HCT116 (cell line): ENCODE measurements around the gene STX12. TPM values are rescaled to one million over a fixed set of nuclear protein-coding genes. Genes with fewer than 3 reads are reported as not detected.
A peak's percentile ranks its signal among the peaks of the same experiment; 100 is the strongest.

Experiments
- ATAC-seq: fragments of 200-7000 bp; cut with Tn5 transposase; 2 replicates; pipeline ENCODE4 v1.9.1; 2020; ENCODE audit warnings: mild to moderate bottlenecking, moderate library complexity
- BruUV-seq: library from RNA; stranded (reverse); fragments of 400-500 nt; replicated peaks from 2 replicates; lab custom pipeline; 2021; lab: Mats Ljungman, UMichigan
- CTCF ChIA-PET: fragments of 300-600 bp; sonication (Branson Sonifier 250); formaldehyde crosslinking; loops from one replicate; lab custom pipeline; 2021; ENCODE audit warnings: antibody characterized with exemption; lab: Charles Lee
- POLR2A ChIA-PET: fragments of 300-600, 350-600 bp; sonication (Branson Sonifier 250); formaldehyde crosslinking; loops from one replicate; lab custom pipeline; 2021; ENCODE audit warnings: antibody characterized with exemption; lab: Charles Lee
- RAD21 ChIA-PET, 2 experiments: fragments of 300-600 bp; sonication (Branson Sonifier 250); formaldehyde crosslinking; loops; one replicate each; lab custom pipeline; 2023; ENCODE audit warnings: low total read pairs in 2 of 2; ENCODE audit not compliant: uncharacterized antibody in 2 of 2, unreplicated experiment in 2 of 2, low non-redundant PET in 1 of 2; lab: Charles Lee
- DNase-seq: peaks from one replicate; pipeline ENCODE4 v3.0.0-alpha.2; 2010; ENCODE audit warnings: low read depth, low spot score
- H2AFZ ChIP-seq: fragments of 200-600 bp; shearing (Covaris generic), sonication (generic); 2 replicates; pipeline ENCODE4 v1.6.1; 2017; ENCODE audit warnings: low read depth, mixed run types, mixed read lengths, antibody characterized with exemption, low read length; ENCODE audit not compliant: poor library complexity, severe bottlenecking
- H3K27ac ChIP-seq: 2 replicates; pipeline ENCODE4 v1.5.1; 2012; ENCODE audit warnings: low read depth, low read length
- H3K27me3 ChIP-seq: fragments of 200-600 bp; sonication (generic); 2 replicates; pipeline ENCODE4 v1.6.1; 2016; ENCODE audit warnings: mixed run types, low read length, mixed read lengths; ENCODE audit not compliant: insufficient read depth
- H3K36me3 ChIP-seq, 2 experiments: fragments of 200-500 bp in 1 of 2; fragments of 200-600 bp in 1 of 2; sonication (Bioruptor generic) in 1 of 2; sonication (generic) in 1 of 2; 2 replicates each; pipeline versions ENCODE4 v1.5.1 to v1.6.1; 2014 to 2016; ENCODE audit warnings: low read length in 2 of 2, inconsistent platforms in 1 of 2, mixed read lengths in 1 of 2, mixed run types in 1 of 2; ENCODE audit not compliant: insufficient read depth in 2 of 2, control insufficient read depth in 1 of 2
- H3K4me1 ChIP-seq, 2 experiments: fragments of 200-600 bp in 1 of 2; sonication (generic) in 1 of 2; 2 replicates each; pipeline versions ENCODE4 v1.5.1 to v1.6.1; 2012 to 2017; ENCODE audit warnings: low read length in 2 of 2, inconsistent platforms in 1 of 2, mild to moderate bottlenecking in 1 of 2, mixed read lengths in 1 of 2, mixed run types in 1 of 2, moderate library complexity in 1 of 2; ENCODE audit not compliant: insufficient read depth in 2 of 2, control insufficient read depth in 1 of 2
- H3K4me2 ChIP-seq: fragments of 200-600 bp; sonication (generic); 2 replicates; pipeline ENCODE4 v1.6.1; 2017; ENCODE audit warnings: mixed run types, low read length, mixed read lengths
- H3K4me3 ChIP-seq, 2 experiments: fragments of 200-600 bp in 1 of 2; sonication (generic) in 1 of 2; replicated peaks in 1 of 2; 2 replicates each; pipeline ENCODE4 v1.5.1; 2011 to 2016; ENCODE audit warnings: low read length in 2 of 2, control low read depth in 1 of 2, low read depth in 1 of 2, mild to moderate bottlenecking in 1 of 2, mixed read lengths in 1 of 2, mixed run types in 1 of 2
- H3K79me2 ChIP-seq: fragments of 200-600 bp; sonication (generic); 2 replicates; pipeline ENCODE4 v1.6.1; 2017; ENCODE audit warnings: mild to moderate bottlenecking, mixed run types, low read length, moderate library complexity, mixed read lengths; ENCODE audit not compliant: insufficient read depth
- H3K9ac ChIP-seq: fragments of 200-600 bp; sonication (generic); 2 replicates; pipeline ENCODE4 v1.6.1; 2016; ENCODE audit warnings: low read length, mixed read lengths
- H3K9me2 ChIP-seq: fragments of 200-600 bp; sonication (generic), shearing (Covaris generic); 2 replicates; pipeline ENCODE4 v1.6.1; 2017; ENCODE audit warnings: mixed run types, mild to moderate bottlenecking, moderate library complexity; ENCODE audit not compliant: insufficient read depth
- H3K9me3 ChIP-seq, 2 experiments: fragments of 200-500 bp in 1 of 2; fragments of 200-600 bp in 1 of 2; sonication (Bioruptor generic) in 1 of 2; sonication (generic) in 1 of 2; 2 replicates each; pipeline ENCODE4 v1.6.1; 2014 to 2017; ENCODE audit warnings: low read length in 2 of 2, mixed read lengths in 2 of 2, inconsistent platforms in 1 of 2, low read depth in 1 of 2, mild to moderate bottlenecking in 1 of 2, mixed run types in 1 of 2, moderate library complexity in 1 of 2; ENCODE audit not compliant: control insufficient read depth in 1 of 2, insufficient read depth in 1 of 2
- H4K20me1 ChIP-seq: fragments of 200-600 bp; sonication (generic), shearing (Covaris generic); 2 replicates; pipeline ENCODE4 v1.6.1; 2017; ENCODE audit warnings: mixed run types, mild to moderate bottlenecking, moderate library complexity; ENCODE audit not compliant: insufficient read depth
- CEBPB ChIP-seq: IDR thresholded peaks from 2 replicates; pipeline ENCODE4 v1.6.1; 2012; ENCODE audit warnings: low read depth
- EGR1 ChIP-seq: IDR thresholded peaks from 2 replicates; pipeline ENCODE4 v1.6.1; 2012; ENCODE audit warnings: low read depth
- ELF1 ChIP-seq: IDR thresholded peaks from 2 replicates; pipeline ENCODE4 v1.6.1; 2012; ENCODE audit warnings: low read depth, borderline replicate concordance
- POLR2A ChIP-seq: IDR thresholded peaks from 2 replicates; pipeline ENCODE4 v1.7.0; 2011; ENCODE audit warnings: borderline replicate concordance; ENCODE audit not compliant: insufficient read depth, insufficient read length; ENCODE audit errors: extremely low read depth
- RAD21 ChIP-seq: IDR thresholded peaks from 2 replicates; pipeline ENCODE4 v1.6.1; 2012; ENCODE audit warnings: low read depth, mild to moderate bottlenecking
- YY1 ChIP-seq: IDR thresholded peaks from 2 replicates; pipeline ENCODE4 v1.6.1; 2011; ENCODE audit warnings: low read length, low read depth, moderate library complexity, mild to moderate bottlenecking; ENCODE audit not compliant: insufficient replicate concordance; ENCODE audit errors: extremely low read depth
- ZNF274 ChIP-seq: fragments of 200-500 bp; sonication (Bioruptor generic); IDR thresholded peaks from 2 replicates; pipeline ENCODE4 v1.6.1; 2014; ENCODE audit warnings: mild to moderate bottlenecking, low read depth, low read length, inconsistent platforms
- intact Hi-C: fragments of 100-400 bp; cut with micrococcal nuclease; formaldehyde crosslinking; loops from 2 replicates; pipeline ENCODE4 v1.10.0; 2022
- total RNA-seq: library from RNA; stranded (reverse); gene quantifications from one replicate; pipeline ENCODE4 v1.2.1, GENCODE V29; 2021; ENCODE audit not compliant: unreplicated experiment
- TF ChIP-seq, protein P1 (sequence below), 3 experiments: fragments of 200-600 bp in 1 of 3; sonication (generic) in 1 of 3; IDR thresholded peaks in 2 of 3; conservative IDR thresholded peaks in 1 of 3; 2 replicates each; pipeline ENCODE4 v1.5.1; 2012 to 2017; ENCODE audit warnings: low read depth in 2 of 3, low read length in 2 of 3, antibody characterized with exemption in 1 of 3, borderline replicate concordance in 1 of 3, control low read depth in 1 of 3, mild to moderate bottlenecking in 1 of 3, mixed read lengths in 1 of 3, mixed run types in 1 of 3, moderate library complexity in 1 of 3; ENCODE audit not compliant: insufficient read depth in 1 of 3

The STX12 gene
- total RNA-seq, 1 experiment from 2014 or later, result 27.6 TPM

DNA sequence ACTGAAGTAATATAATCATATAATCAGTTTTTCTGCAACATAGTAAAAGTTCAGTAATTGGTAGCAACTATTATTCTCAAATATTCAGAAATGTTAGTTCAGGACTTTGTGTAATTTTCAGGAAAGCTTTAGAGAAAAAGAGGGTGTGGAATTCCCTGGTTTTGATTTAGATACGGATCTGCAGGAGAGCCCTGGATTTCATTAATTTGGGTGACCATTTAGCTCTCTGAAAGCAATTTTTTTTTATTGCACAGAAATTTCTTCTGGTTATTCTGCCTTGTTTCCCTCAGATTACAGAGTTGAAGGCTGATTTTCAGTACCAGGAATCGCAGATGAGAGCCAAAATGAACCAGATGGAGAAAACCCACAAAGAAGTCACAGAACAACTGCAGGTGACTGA lies 13.8 kb upstream of the STX12 start:
- no peaks in the 10 kb centered on the region for H3K9me2 ChIP-seq
- ATAC-seq, result no peak
- TF ChIP-seq ELF1, result no peak
- TF ChIP-seq ZNF274, result no peak
- TF ChIP-seq EGR1, result no peak
- no peak for TF ChIP-seq CEBPB
- TF ChIP-seq, protein P1, sequence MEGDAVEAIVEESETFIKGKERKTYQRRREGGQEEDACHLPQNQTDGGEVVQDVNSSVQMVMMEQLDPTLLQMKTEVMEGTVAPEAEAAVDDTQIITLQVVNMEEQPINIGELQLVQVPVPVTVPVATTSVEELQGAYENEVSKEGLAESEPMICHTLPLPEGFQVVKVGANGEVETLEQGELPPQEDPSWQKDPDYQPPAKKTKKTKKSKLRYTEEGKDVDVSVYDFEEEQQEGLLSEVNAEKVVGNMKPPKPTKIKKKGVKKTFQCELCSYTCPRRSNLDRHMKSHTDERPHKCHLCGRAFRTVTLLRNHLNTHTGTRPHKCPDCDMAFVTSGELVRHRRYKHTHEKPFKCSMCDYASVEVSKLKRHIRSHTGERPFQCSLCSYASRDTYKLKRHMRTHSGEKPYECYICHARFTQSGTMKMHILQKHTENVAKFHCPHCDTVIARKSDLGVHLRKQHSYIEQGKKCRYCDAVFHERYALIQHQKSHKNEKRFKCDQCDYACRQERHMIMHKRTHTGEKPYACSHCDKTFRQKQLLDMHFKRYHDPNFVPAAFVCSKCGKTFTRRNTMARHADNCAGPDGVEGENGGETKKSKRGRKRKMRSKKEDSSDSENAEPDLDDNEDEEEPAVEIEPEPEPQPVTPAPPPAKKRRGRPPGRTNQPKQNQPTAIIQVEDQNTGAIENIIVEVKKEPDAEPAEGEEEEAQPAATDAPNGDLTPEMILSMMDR (IDR thresholded peaks at IDR 0.05 in 2 of 3, conservative IDR thresholded peaks at IDR 0.05 in 1 of 3; ENCODE audit: borderline replicate concordance in 1 of 3, insufficient read depth in 1 of 3, low read depth in 2 of 3, low read length in 2 of 3), result no peak
- no peak for TF ChIP-seq YY1
- TF ChIP-seq, all 23 proteins: peak for 0
- Histone ChIP-seq H3K4me3 (no peak overlapping the region), H3K36me3 (no peaks in the 10 kb centered on the region), H3K9me3 (no peaks in the 10 kb centered on the region), H2AFZ (no peak overlapping the region), H3K9ac (no peak overlapping the region), H4K20me1 (no peaks in the 10 kb centered on the region), H3K27ac (no peak overlapping the region), H3K27me3 (no peaks in the 10 kb centered on the region), H3K79me2 (no peaks in the 10 kb centered on the region), H3K4me2 (no peak overlapping the region), H3K4me1 (no peaks in the 10 kb centered on the region)
- ChIA-PET POLR2A (interaction anchor here (1.4 kb wide), 1 partner anchor 34 kb away, joined by 3 read pairs; the partner anchor contains the start of gene FAM76A), CTCF (no interaction called here), RAD21 (no interaction called here)
- BruUV-seq, result no TSS peak
- intact Hi-C loops, result no loop called here
- no peak for DNase-seq

DNA sequence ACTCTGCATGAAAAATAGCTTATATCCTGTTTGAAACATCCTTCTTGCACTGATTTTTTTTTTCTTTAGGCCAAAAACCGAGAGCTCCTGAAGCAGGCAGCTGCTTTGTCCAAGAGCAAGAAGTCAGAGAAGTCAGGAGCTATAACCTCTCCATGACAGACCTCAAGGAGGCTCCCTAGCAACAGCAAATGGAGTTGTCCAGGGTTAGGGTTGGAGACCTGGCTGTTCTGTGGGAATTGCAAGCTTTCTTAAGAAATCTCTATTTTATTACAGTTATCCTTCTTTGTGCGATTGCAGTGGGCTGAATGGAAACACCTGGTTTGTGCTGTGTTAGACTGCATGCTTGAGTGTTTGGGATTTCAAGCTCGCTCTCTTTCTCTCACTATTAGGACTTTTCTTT lies 12.6 kb upstream of the STX12 start:
- Histone ChIP-seq H3K4me2 (no peak overlapping the region), H3K4me1 (no peaks in the 10 kb centered on the region), H3K9me2 (no peaks in the 10 kb centered on the region), H2AFZ (no peak overlapping the region), H3K9ac (no peak overlapping the region), H3K79me2 (no peaks in the 10 kb centered on the region), H3K9me3 (no peaks in the 10 kb centered on the region), H4K20me1 (no peaks in the 10 kb centered on the region), H3K27ac (no peak overlapping the region), H3K36me3 (no peaks in the 10 kb centered on the region), H3K4me3 (no peak overlapping the region), H3K27me3 (no peaks in the 10 kb centered on the region)
- ATAC-seq (no peak), DNase-seq (no peak)
- TF ChIP-seq POLR2A (no peak), RAD21 (peak; percentile 40)
- intact Hi-C loops, result no loop called here
- ChIA-PET POLR2A (interaction anchor here (1.8 kb wide), 1 partner anchor 12 kb away, joined by 5 read pairs; the partner anchor contains the start of gene STX12), RAD21 (interaction anchor here in 1 of 2 experiments (0.7 kb wide), 1 partner anchor 1152 kb away, joined by 3 read pairs; no protein-coding TSS in a partner anchor), CTCF (interaction anchor here (0.6 to 1.2 kb wide), 4 partner anchors 12 to 600 kb away, joined by 3 to 4 read pairs (median 3); partner anchors contain the start of genes FAM76A and STX12)
- BruUV-seq, result no TSS peak
